SK-MEL-5 (cell line): ENCODE results near the gene GTF2A2. TPM values are rescaled to one million over a fixed set of nuclear protein-coding genes. Genes with fewer than 3 reads are reported as not detected.
"Not testable (repeated sequence)": the region's sequence is repeated elsewhere in the genome, so short reads cannot be mapped to it uniquely, and the experiment has no call there.

ENCODE experiments used
- DNase-seq: peaks from one replicate; pipeline ENCODE4 v3.0.0-alpha.2; 2016; ENCODE audit warnings: low read depth, low spot score
- in situ Hi-C: cut with HindIII; loops from 2 replicates; pipeline ENCODE4 v1.10.0; 2016; ENCODE audit warnings: low sequenced_read_pairs, high pct_unique_total_duplicates, low pct_unique_long_range_greater_than_20kb
- total RNA-seq: library from RNA; depleted of rRNA; stranded (reverse); fragments of >200 nt; shearing (Covaris generic); gene quantifications from 2 replicates; pipeline ENCODE4 v1.2.3, GENCODE V29; 2014

GTF2A2 gene
- total RNA-seq, 1 experiment from 2014 or later, result 71.7 TPM

DNA sequence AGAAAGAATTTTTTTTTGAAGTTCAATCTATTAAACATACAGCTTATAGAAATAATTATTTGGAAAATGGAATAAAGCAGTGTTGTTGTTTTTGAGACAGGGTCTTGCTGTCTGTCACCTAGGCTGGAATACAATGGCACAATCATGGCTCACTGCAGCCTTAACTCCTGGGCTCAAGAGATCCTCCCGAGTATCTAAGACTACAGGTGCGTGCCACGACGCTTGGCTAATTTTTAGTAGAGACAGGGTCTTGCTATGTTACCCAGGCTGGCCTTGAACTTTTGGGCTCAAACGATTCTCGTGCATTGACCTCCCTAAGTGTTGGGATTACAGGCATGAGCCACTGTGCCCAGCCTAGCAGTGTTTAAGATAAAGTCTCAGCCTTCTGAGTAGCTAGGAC lies 23.0 kb upstream of the GTF2A2 start:
- in situ Hi-C loops, result no loop called here
- no peak for DNase-seq

DNA sequence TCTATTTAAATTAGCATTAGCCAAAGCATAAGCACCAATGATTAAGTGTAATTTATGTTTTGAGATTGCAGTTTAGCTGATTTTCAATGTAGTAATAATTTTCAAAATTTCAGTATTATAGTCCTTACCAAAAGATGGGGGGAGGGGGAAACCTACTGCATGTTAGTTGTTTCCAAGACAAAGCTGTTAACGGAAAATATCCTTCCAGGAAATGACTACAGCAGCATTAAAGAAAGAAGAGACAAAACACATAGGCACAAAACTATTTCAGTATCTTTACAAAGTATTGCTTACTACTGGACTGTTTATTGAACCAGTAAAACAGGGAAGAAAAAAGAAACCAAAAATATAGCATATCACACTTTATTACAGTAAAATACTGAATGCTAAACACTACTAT lies 21.3 kb upstream of the GTF2A2 start:
- in situ Hi-C loops, result no loop called here
- no peak for DNase-seq

DNA sequence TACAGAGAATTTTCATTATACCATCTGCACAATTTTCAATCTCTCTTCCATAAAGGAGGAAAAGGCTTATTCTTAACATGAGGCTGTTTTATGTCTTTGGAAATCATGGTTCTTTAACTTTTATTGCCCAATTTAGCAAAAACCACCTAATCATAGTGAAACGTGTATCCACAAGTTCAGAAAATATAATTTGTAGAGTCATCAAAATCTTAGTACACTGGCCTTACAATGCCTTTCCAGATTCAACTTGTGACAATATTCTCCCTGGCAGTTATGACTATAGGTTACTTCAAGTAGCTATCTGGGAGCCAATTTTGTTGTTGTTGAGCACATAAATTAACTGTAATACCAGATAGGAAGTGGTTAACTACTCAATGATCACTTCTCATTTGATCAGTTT lies 20.9 kb upstream of the GTF2A2 start:
- no peak for DNase-seq
- in situ Hi-C loops, result no loop called here

DNA sequence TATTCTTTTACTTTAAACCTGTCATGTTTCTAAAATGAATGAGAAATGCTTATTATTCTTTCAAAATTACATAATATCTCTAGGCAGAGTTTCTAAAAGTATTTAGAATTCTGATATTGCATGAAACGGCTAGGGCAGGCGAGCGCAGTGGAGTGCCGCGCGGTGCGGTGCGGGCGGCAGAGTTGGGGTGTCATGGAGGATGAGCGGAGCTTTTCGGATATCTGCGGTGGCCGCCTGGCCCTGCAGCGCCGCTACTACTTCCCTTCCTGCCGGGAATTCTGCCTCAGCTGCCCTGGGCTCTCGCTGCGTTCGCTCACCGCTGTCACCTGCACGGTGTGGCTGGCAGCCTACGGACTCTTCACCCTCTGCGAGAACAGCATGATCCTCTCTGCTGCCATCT lies 19.2 kb upstream of the GTF2A2 start:
- no peak for DNase-seq
- in situ Hi-C loops, result no loop called here

DNA sequence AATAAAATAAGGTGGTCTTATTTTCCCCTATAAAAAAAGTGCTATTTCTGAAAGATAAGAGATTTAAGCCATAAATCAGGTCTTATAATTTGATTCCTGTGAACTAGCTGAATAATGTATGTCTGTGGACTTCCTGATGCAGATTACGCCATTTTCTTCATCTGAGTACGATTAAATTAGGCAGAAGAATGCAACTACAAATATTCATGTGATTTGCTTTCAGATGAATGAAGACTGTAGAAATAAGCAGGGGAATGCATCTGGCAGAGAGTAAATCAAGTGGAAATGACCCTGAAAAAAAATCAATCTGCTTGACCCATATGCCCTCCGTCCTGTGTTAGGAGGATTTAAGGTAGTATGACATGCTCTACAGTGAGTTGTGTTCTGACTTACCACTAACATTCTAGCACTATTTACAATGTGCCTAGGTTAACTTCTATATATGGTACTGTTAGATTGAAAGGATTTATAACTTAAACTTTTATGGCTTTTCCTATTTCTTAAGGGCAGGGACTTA lies 17.1 kb upstream of the GTF2A2 start:
- in situ Hi-C loops, result no loop called here

DNA sequence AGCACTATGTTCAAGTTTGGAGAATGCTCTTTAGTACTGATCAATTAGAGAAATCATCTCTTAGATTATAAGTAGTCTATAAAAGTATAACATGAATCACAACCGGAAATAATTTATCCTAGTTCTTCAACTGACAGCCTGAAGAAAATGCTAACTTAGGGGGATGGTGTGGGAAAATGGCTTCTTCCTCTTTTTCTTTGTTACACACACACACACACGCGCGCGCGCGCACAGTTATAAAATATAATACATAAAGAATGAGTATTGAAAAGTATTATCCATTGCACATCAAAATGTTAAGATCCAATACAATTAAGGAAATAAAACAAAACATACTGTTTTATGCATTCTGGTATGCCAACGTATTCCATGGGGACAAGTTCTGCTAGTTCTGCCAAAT lies 11.2 kb upstream of the GTF2A2 start:
- in situ Hi-C loops, result no loop called here
- DNase-seq, result no peak

More for the DNA sequence above, 17.1 kb upstream of the GTF2A2 start:
- DNase-seq, result no peak

DNA sequence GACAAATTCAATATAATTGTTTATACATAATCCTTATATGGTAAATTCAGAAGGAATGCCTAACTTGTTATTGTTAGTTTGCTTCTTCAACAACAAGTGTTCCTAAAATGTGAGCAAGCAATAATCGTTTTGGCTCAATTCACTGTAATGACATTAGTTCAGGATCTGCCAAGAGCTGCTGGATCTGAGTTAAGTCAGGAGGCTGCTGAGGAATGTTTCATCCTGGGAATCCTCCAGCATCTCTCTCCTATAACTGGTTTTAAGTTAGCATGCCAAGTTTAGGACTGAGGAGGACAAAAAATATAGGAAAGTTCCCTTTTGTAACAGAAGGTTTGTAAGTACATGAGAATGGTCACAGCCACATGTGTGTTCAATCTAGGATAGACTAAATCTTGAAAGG lies 4.9 kb upstream of the GTF2A2 start:
- in situ Hi-C loops, result no loop called here

DNA sequence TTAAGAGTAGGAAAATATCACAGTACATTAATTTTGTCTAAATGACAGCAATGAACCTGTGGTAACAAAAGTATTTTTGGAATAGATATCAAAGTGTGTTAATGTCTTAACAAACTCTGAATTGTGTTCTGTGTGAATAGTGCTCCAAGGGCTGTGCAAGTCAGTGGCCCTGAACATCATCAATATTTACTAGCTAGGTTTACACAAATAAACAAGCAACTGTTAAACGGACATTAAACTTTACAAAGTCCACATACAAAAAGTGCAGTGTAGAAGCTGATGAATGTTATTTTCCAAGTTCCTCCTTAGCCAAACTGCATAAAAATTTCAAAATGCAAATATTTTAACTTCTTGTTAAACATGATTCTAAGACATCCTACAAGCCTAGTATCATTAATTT lies 2.1 kb upstream of the GTF2A2 start:
- in situ Hi-C loops, result no loop called here

More for the DNA sequence above, 4.9 kb upstream of the GTF2A2 start:
- DNase-seq, result no peak

DNA sequence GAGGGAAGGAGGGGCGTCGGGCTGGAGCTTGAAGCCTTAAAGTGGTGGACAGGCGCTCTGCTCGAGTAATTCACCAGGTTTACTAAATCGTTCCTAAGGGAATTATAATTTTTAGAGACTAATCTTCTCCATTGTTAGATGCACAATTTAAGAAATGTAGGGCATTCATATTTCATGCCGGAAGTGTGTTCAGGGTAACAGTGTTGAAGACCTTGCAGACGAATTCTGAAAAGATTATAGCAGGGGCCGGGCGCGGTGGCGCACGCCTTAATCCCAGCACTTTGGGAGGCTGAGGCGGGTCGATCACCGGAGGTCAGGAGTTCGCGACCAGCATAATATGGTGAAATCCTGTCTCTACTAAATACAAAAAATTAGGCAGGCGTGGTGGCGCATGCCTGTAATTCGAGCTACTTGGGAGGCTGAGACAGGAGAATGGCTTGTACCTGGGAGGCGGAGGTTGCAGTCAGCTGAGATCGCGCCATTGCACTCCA lies 365 bp upstream of the GTF2A2 start:
- DNase-seq, result no peak
- in situ Hi-C loops, result no loop called here

More for the DNA sequence above, 2.1 kb upstream of the GTF2A2 start:
- DNase-seq, result no peak

DNA sequence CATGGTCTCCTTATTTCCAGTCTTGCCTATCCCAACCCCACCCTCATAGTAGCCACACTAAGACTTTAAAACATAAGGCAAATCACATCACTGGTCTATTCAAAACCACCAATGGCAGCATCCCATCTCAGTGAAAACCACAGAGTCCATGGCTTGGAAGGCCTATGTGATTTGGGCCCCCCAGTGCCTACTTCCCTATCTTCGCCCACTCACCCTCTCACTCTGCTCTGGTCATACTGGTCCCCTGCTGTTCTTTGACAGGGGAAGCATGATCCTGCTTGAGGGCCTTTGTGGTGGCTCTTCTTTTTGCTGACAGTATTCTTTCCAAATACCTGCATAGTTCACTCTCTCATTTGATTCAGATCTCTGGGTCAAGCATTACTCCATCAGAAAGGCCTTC lies 3.3 kb downstream of the GTF2A2 start:
- no peak for DNase-seq
- in situ Hi-C loops, result no loop called here

DNA sequence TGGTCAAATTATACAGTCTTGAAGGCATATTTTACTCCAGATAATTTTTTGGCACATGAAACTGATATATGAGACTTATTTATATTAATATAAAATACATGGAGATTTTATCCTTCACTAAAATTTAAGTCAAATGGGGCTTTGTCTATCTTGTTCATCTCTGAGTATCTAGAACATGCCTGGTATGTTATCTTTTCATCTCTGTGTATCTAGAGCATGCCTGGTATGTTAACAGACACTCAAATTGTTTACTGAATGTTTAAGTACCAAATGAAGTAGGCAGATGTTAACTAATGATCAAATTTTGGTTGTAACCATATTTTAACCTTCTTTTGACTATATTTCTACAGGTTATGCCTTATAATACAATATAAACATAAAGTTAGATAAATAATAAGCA lies 7.7 kb downstream of the GTF2A2 start:
- in situ Hi-C loops, result no loop called here
- DNase-seq, result no peak

DNA sequence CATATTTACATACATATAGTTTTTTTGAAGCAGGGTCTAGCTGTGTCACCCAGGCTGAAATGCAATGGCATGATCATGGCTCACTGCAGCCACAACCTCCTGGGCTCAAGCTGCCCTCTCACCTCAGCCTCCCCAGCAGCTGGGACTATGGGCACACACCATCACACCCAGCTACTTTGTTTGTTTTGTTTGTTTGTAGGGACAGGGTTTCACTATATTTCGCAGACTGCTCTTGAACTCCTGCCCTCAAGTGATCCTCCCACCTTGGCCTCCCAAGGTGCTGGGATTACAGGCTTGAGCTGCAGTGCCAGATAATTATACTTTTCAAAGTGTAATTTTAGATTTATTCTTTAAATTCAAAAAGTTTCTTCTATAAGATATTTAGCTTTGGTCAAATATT lies 10.2 kb downstream of the GTF2A2 start:
- no peak for DNase-seq
- in situ Hi-C loops, result no loop called here

DNA sequence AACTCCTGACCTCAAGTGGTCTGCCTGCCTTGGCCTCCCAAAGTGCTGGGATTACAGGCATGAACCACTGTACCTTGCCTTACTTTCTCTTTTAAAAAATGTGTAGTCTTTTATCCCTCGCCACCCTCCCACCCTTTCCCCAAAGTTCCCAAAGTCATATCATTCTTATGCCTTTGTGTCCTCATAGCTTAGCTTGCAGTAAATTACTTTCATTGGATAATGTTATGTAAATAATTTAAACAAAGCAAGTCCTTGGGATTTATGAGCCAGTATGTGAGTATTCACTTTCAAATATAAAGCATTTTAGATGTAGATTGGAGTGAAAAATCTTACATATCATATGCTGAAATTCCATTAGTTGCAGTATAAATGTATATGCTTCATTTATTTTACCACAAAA lies 11.0 kb downstream of the GTF2A2 start:
- DNase-seq, result no peak
- in situ Hi-C loops, result no loop called here

DNA sequence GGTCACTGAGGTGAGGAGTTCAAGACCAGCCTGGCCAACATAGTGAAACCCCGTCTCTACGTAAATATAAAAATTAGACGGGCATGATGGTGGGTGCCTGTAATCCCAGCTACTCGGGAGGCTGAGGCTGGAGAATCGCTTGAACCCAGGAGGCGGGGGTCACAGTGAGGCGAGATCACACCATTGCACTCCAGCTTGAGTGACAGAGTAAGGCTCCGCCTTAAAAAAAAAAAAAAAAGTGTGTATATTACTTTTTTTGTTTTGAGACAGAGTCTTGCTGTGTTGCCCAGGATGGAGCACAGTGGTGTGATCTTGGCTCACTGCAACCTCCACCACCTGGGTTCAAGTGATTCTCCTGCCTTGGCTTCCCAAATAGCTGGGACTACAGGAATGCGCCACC lies 11.5 kb downstream of the GTF2A2 start:
- in situ Hi-C loops, DNase-seq: not testable (repeated sequence)

DNA sequence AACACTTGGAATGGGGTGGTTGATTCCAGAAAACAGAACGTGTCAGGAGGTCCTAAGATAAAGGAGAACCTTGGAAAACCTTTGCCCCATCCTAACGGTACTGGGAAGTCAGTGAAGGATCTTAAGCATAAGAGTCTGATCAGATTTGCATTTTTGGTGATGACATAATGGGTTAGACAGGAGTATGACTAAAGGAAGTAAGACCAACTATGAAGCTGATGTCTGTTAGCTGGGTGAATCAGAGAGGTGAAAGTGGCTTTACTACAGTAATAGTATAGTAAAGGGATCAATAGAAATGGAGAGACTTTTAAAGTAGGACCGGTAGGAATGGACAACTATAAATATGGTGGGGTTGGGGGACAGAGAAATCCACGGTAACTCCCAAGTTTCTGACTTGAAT lies 12.6 kb downstream of the GTF2A2 start:
- DNase-seq, result no peak
- in situ Hi-C loops, result no loop called here

DNA sequence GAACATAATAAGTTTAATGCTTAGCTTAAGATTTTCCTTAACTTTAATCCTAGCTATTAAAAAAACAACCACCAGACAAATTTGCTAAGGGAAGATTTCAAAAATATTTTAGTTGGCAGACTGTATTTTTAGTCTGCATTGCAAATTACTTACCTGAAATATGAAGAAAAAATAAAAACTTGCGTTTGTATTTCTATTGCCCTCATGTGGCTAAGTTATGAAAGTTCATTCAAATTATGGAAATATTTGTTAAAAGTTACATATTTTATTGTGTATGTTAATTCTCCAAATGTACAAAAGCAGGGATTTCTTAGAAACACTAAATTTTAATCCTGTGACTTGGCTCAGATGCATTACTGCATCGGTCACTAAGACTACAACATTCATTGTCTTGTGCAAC lies 15.0 kb downstream of the GTF2A2 start:
- DNase-seq, result no peak
- in situ Hi-C loops, result no loop called here

DNA sequence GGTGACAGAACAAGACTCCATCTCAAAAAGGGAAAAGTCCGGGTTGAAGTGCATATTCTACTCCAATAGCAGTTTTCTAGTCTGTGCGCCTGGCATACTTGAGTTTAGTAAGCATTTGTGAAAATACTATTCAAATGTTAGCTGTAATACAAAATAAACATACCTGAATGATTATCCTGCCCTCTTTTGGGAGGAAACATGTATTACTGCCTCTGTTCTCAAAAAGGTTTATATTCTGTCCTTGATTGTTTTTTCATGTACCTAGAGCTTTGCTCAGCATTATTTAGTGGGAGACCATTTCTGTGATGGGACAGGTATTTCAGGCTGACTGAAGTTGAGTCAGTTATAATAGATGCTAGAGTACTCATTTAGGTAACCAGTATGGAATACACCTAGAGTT lies 19.8 kb downstream of the GTF2A2 start:
- DNase-seq, result peak; percentile 3
- in situ Hi-C loops, result not testable (repeated sequence)

DNA sequence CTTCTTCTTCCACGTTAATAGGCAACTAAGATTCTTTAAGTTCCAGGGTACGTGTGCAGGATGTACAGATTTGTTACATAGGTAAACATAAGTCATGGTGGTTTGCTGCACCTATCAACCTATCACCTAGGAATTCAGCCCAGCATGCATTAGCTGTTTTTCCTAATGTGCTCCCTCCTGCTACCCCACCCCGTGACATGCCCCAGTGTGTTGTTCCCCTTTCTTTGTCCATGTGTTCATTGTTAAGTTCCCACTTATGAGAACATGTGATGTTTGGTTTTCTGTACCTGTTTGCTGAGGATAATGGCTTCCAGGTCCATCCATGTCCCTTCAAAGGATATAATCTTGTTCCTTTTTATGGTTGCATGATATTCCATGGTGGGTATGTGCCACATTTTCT lies 21.1 kb downstream of the GTF2A2 start:
- in situ Hi-C loops, result no loop called here
- DNase-seq, result no peak

DNA sequence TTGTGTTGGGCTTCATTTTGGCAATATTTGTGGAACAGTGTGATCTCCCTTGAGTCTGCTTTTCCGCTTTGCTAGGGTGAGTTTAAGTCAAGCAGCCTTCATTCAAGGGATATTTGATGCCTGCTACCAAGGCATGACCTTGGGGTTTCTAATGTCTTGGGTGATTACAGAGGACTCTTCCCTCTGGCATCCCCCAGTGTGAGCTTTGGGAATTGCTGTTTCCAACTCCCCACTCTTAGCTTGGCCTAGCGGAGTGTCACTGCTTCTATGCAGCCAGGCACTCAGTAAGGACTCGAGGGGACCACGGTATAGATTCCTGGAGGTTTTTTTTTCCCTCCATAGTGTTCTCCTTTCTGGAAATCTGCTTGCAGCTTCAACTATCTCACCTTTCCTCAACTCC lies 24.6 kb downstream of the GTF2A2 start:
- peak; percentile 63 for DNase-seq
- in situ Hi-C loops, result no loop called here

DNA sequence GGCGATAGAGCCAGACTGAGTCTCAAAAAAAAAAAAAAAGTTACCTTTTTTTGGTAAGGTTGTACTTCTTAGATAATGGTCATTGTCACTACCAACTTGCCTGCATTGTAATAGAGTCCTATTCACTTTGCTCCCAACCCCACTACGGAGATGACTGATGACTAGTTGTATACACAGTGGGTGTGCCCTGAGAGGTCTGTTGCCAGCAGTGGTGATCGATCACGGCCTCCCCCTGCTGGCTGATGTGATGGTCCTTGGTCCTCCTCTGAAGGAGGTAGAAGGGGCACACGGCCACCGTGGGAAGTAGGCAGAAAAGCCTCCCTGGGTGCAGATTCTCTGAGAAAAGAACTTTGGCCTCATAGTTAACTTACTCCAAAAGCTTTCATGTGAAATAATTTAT lies 35.0 kb downstream of the GTF2A2 start:
- in situ Hi-C loops, result no loop called here

More for the DNA sequence above, 35.0 kb downstream of the GTF2A2 start:
- DNase-seq, result peak; percentile 73
